B cell (primary cell): Measurements from ENCODE around the gene DCUN1D3. TPM values are rescaled to one million over a fixed set of nuclear protein-coding genes. Genes with fewer than 3 reads are reported as not detected.

ENCODE experiments used
- ATAC-seq: fragments of 200-7000 bp; cut with Tn5 transposase; one replicate; pipeline ENCODE4 v1.10.0; 2021; ENCODE audit warnings: low read depth, mild to moderate bottlenecking, moderate number of reproducible peaks, moderate library complexity
- CTCF ChIA-PET: fragments of 350-600 bp; sonication (Branson Sonifier 250); formaldehyde crosslinking; loops from one replicate; lab custom pipeline; 2021; ENCODE audit warnings: antibody characterized with exemption, inconsistent platforms; lab: Charles Lee
- POLR2A ChIA-PET: fragments of 350-600 bp; sonication (Branson Sonifier 250); formaldehyde crosslinking; loops from one replicate; lab custom pipeline; 2021; ENCODE audit warnings: antibody characterized with exemption; lab: Charles Lee
- DNase-seq: peaks from one replicate; pipeline ENCODE4 v3.0.0; 2013
- H2AFZ ChIP-seq: 2 replicates; pipeline ENCODE4 v1.6.1; 2012; ENCODE audit warnings: mild to moderate bottlenecking, low read depth, low read length; ENCODE audit not compliant: insufficient read depth, poor library complexity, severe bottlenecking
- H3K27ac ChIP-seq, 2 donors: 1 replicate in 1 of 2; 2 replicates in 1 of 2; pipeline ENCODE4 v1.5.1; 2012 to 2013; ENCODE audit warnings: low read length in 2 of 2, mild to moderate bottlenecking in 2 of 2, moderate library complexity in 1 of 2
- H3K27me3 ChIP-seq, 4 experiments: fragments of 200-600 bp in 1 of 4; sonication (generic) in 1 of 4; replicated peaks in 1 of 4; 1 replicate in 2 of 4; 2 replicates in 2 of 4; pipeline versions ENCODE4 v1.6.1 to v1.7.0; 2013 to 2016; ENCODE audit warnings: low read length in 3 of 4, mild to moderate bottlenecking in 2 of 4, mixed read lengths in 1 of 4, moderate library complexity in 1 of 4; ENCODE audit not compliant: insufficient read depth in 4 of 4, control insufficient read depth in 3 of 4; ENCODE audit errors: control extremely low read depth in 1 of 4
- H3K36me3 ChIP-seq, 2 experiments: replicated peaks in 1 of 2; 1 replicate in 1 of 2; 2 replicates in 1 of 2; pipeline versions ENCODE4 v1.6.1 to v1.7.1; 2013; ENCODE audit warnings: low read length in 1 of 2; ENCODE audit not compliant: insufficient read depth in 2 of 2, control insufficient read depth in 1 of 2; ENCODE audit errors: control extremely low read depth in 1 of 2, extremely low read depth in 1 of 2
- H3K4me1 ChIP-seq, 2 donors: fragments of 200-600 bp in 1 of 2; sonication (generic) in 1 of 2; 1 replicate in 1 of 2; 2 replicates in 1 of 2; pipeline versions ENCODE4 v1.5.1 to v1.6.1; 2013 to 2017; ENCODE audit warnings: low read length in 2 of 2; ENCODE audit not compliant: control insufficient read depth in 2 of 2, insufficient read depth in 2 of 2
- H3K4me2 ChIP-seq: replicated peaks from 2 replicates; pipeline ENCODE3; 2012; ENCODE audit warnings: mild to moderate bottlenecking, low read depth, low read length; ENCODE audit not compliant: poor library complexity, severe bottlenecking
- H3K4me3 ChIP-seq, 5 experiments: fragments of 200-600 bp in 1 of 5; sonication (generic) in 1 of 5; 1 replicate in 3 of 5; 2 replicates in 2 of 5; pipeline versions ENCODE4 v1.5.1 to v1.7.0; 2011 to 2016; ENCODE audit warnings: low read length in 4 of 5, mild to moderate bottlenecking in 4 of 5, low read depth in 2 of 5, control low read depth in 1 of 5, moderate library complexity in 1 of 5; ENCODE audit not compliant: insufficient read depth in 1 of 5; ENCODE audit errors: control extremely low read depth in 1 of 5, extremely low read depth in 1 of 5
- H3K79me2 ChIP-seq: fragments of 200-600 bp; sonication (generic); one replicate; pipeline ENCODE4 v1.6.0; 2016; ENCODE audit warnings: low read length; ENCODE audit not compliant: control insufficient read depth, insufficient read depth
- H3K9ac ChIP-seq: fragments of 200-600 bp; sonication (generic); 2 replicates; pipeline ENCODE4 v1.6.1; 2017; ENCODE audit warnings: mild to moderate bottlenecking, low read length, moderate library complexity
- H3K9me3 ChIP-seq, 3 donors: one replicate each; pipeline versions ENCODE4 v1.6.1 to v1.7.1; 2013; ENCODE audit warnings: low read length in 2 of 3; ENCODE audit not compliant: control insufficient read depth in 2 of 3, insufficient read depth in 1 of 3; ENCODE audit errors: control extremely low read depth in 1 of 3
- H4K20me1 ChIP-seq: 2 replicates; pipeline ENCODE4 v1.6.0; 2012; ENCODE audit warnings: mild to moderate bottlenecking, low read length; ENCODE audit not compliant: insufficient read depth, control insufficient read depth, poor library complexity, severe bottlenecking
- H3K27ac Mint-ChIP-seq: one replicate; pipeline ENCODE4 v1.8.0; 2021; ENCODE audit warnings: mixed read lengths
- H3K27me3 Mint-ChIP-seq: one replicate; pipeline ENCODE4 v1.8.0; 2021; ENCODE audit warnings: mixed read lengths
- H3K4me1 Mint-ChIP-seq: one replicate; pipeline ENCODE4 v1.8.0; 2021; ENCODE audit warnings: mixed read lengths
- H3K4me3 Mint-ChIP-seq: one replicate; pipeline ENCODE4 v1.8.0; 2021; ENCODE audit warnings: mixed read lengths
- H3K9me3 Mint-ChIP-seq: one replicate; pipeline ENCODE4 v1.8.0; 2022; ENCODE audit warnings: mixed read lengths; ENCODE audit not compliant: insufficient read depth
- CTCF ChIP-seq: fragments of 200-600 bp; IDR thresholded peaks from one replicate; pipeline ENCODE4 v1.8.0; 2022; ENCODE audit warnings: antibody characterized with exemption, mild to moderate bottlenecking
- EZH2 ChIP-seq: IDR thresholded peaks from 2 replicates; pipeline ENCODE4 v1.6.1; 2012; ENCODE audit warnings: borderline replicate concordance, low read depth, mild to moderate bottlenecking, moderate library complexity, low read length; ENCODE audit not compliant: insufficient read depth, poor library complexity, severe bottlenecking
- WGBS: methylation state at CpG from one replicate; pipeline ENCODE4 v1.1.5; 2013; ENCODE audit warnings: missing lambda C conversion rate; ENCODE audit not compliant: insufficient coverage; 5-methylcytosine and 5-hydroxymethylcytosine counted together
- intact Hi-C: fragments of 100-400 bp; cut with micrococcal nuclease; formaldehyde crosslinking; loops from one replicate; pipeline ENCODE4 v1.10.0; 2022
- polyA plus RNA-seq: library from polyadenylated mRNA; depleted of rRNA; stranded (reverse); fragments of >200 nt; gene quantifications from 2 replicates; pipeline ENCODE4 v1.2.3, GENCODE V29; 2012
- total RNA-seq, 2 donors: library from RNA; stranded (reverse); fragments of 120-200 nt in 1 of 2; gene quantifications; 1 replicate in 1 of 2; 2 replicates in 1 of 2; pipeline versions ENCODE4 v1.2.3 to v1.2.4, GENCODE V29; 2013 to 2022

Gene DCUN1D3
- total and polyA plus RNA-seq, 2 donors (not counting 1 experiment from before 2014, with no cell fraction given), result 2.0 to 5.0 TPM

DNA sequence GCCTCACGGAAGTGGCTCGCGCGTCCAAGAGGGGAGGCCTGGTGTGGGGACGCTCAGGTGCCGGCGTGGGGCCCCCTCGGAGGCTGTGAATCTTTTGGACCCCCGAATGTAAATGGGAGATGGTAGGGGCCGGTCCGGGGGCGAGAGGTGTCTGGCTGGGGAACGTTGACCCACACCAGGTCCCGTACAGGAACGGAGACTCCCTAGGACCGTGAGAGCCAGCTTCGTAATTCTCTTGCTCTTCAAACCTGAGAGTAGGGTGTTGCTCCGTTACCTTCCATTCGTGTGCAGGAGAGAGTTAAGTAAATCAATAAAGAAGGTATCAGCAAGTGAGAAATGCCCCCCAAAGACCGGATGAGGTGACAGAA is 894 bp upstream of the DCUN1D3 start:
- ATAC-seq (peak; percentile 2), DNase-seq (no peak)
- no peaks in the 10 kb centered on the region for H3K9me3 ChIP-seq
- H3K27me3 ChIP-seq, result no peaks in the 10 kb centered on the region
- no peaks in the 10 kb centered on the region for H3K27me3 Mint-ChIP-seq
- H3K4me3 ChIP-seq, result peak overlapping the region; percentile 89 to 96 (median 95)
- H3K9me3 Mint-ChIP-seq, result no peaks in the 10 kb centered on the region
- ChIA-PET POLR2A (interaction anchor here (0.6 to 1.9 kb wide), 2 partner anchors 27 to 192 kb away, joined by 6 to 11 read pairs; no protein-coding TSS in a partner anchor), CTCF (no interaction called here)
- H3K4me1 Mint-ChIP-seq, result peaks cover 71% of the 10 kb centered on the region
- peak overlapping the region; percentile 95 for H3K27ac Mint-ChIP-seq
- TF ChIP-seq EZH2, result no peak
- TF ChIP-seq CTCF, result no peak
- peak overlapping the region; percentile 77 to 96 for H3K27ac ChIP-seq
- WGBS, result 1% methylated on average over 20 of the region's 20 CpGs
- peak overlapping the region; percentile 98 for H3K9ac ChIP-seq
- H3K79me2 ChIP-seq, result peaks cover 51% of the 10 kb centered on the region
- H4K20me1 ChIP-seq, result peaks cover 15% of the 10 kb centered on the region
- intact Hi-C loops, result loop anchor here (10.0 kb wide), 3 partner anchors 654 to 1346 kb away; partner anchors contain the start of gene VPS35L
- H3K4me2 ChIP-seq, result peak overlapping the region; percentile 90
- H2AFZ ChIP-seq, result peak overlapping the region; percentile 86
- H3K36me3 ChIP-seq, result no peaks in the 10 kb centered on the region
- peaks cover 52% of the 10 kb centered on the region in 2 donors for H3K4me1 ChIP-seq
- H3K4me3 Mint-ChIP-seq, result peak overlapping the region; percentile 94
